ENCODE measurements around the gene PHLDB2.

DNA sequence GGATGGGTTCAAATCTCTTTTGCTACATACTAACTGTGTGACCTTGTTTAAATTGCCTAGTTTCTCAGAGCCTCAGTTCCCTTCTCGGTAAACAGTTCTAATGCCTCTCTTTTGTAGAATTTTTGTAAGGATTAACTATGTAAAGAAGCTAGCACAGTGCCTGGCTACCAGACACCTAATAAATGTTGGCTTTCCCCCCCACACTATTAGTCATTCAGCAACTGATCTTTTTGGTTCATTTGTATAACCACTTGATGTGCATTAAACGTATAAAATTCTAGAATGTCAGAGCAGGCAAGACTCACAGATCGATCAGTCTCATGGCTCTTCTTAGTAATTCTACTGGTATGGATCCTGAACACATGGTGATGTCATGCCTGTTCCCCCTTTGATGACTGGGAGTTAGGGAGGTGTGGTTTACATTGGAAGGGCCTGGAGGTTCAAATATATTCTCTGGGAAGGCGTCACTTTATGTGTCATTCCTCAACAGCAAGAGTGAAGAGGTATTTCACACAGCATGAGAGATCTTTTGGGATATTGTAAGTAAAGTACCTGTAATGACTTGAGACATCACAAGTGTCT is 146.1 kb downstream of the PHLDB2 start:
- TF ChIP-seq, protein P1, sequence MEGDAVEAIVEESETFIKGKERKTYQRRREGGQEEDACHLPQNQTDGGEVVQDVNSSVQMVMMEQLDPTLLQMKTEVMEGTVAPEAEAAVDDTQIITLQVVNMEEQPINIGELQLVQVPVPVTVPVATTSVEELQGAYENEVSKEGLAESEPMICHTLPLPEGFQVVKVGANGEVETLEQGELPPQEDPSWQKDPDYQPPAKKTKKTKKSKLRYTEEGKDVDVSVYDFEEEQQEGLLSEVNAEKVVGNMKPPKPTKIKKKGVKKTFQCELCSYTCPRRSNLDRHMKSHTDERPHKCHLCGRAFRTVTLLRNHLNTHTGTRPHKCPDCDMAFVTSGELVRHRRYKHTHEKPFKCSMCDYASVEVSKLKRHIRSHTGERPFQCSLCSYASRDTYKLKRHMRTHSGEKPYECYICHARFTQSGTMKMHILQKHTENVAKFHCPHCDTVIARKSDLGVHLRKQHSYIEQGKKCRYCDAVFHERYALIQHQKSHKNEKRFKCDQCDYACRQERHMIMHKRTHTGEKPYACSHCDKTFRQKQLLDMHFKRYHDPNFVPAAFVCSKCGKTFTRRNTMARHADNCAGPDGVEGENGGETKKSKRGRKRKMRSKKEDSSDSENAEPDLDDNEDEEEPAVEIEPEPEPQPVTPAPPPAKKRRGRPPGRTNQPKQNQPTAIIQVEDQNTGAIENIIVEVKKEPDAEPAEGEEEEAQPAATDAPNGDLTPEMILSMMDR (conservative IDR thresholded peaks at IDR 0.05; ENCODE audit: low read length) = no peak
- no peak for TF ChIP-seq EZH2phosphoT487 (IDR thresholded peaks at IDR 0.05; ENCODE audit: borderline replicate concordance, low read depth, low read length)

All from OCI-LY7 (cell line).